OCI-M2 (cell line): ENCODE measurements around the gene PDE10A.
"Not testable (repeated sequence)": the region's sequence is repeated elsewhere in the genome, so short reads cannot be mapped to it uniquely, and the experiment has no call there.

Experiments
- DNase-seq: peaks from one replicate; lab custom pipeline; 2025; ENCODE audit not compliant: unreplicated experiment; lab: John Stamatoyannopoulos, UW

The PDE10A gene

GRCh38 chr6:165628955-165629354 is 34.1 kb downstream of the PDE10A start:
- DNase-seq, result no peak

- no peak for DNase-seq
Measured at GRCh38 chr6:165627366-165627765, 35.7 kb downstream of the PDE10A start.

DNA sequence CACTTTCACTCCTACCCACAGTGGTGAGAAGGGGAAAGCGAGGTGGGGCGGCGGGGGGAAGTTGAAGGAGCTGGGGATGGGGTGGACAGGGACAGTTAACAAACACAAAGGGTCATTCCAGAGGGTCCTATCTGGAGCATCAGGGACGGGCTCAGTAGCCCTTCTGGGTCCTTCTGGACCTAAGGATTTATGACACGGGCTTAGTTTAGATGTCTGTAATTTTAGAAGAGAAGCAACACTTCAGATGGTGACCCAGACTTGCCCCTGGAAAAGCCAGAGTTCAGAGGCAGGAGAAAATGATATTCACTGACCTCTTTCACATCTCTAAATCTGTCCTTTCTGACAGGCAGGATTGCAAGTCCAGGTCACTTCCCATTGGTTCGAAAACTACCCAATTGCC is 36.3 kb downstream of the PDE10A start:
- DNase-seq, result no peak

DNA sequence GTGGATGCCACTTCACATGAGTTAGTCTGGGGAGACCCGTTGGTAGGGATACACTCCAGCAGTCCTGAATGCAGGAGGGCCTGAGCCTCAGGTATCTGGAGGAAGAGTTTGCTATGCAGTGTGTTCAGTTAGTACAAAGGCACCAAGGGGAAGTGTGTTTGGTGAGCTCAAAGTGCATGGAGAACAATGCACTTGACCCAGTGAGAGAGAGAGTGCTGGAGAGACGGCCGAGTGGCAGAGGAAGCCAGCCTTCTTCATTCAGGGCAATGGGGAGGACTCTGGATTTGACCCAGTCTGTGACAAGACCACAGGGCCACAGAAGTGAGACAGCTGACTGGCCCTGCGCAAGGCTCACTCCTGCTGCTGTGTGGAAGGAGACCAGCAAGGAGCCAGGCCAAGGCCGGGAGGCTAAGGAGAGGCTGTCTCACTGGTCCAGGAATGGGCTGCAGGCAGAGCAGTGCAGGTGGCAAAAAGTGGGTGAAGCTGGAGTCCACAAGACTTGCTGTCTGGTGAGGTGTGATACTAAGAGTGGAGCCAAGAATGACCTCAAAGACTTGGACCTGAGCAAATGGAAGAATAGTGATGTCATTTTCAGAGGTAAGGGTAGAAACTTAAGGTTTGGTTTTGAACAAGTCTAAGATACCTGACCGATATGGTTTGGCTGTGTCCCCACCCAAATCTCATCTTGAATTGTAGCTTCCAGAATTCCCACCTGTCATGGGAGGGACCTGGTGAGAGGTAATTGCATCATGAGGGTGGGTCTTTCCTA is 38.0 kb downstream of the PDE10A start:
- DNase-seq, result no peak

- no peak for DNase-seq
Measured at GRCh38 chr6:165621940-165622339, 41.1 kb downstream of the PDE10A start.

DNA sequence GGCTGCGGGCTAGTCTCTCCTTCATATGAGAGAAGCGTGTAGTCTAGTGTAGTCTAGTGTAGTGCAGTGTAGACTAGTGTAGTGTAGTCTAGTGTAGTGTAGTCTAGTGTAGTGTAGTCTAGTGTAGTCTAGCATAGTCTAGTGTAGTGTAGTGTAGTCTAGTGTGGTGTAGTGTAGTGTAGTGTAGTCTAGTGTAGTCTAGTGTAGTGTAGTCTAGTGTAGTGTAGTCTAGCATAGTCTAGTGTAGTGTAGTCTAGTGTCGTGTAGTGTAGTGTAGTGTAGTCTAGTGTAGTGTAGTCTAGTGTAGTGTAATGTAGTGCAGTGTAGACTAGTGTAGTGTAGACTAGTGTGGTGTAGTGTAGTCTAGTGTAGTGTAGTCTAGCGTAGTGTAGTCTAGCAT is 44.1 kb downstream of the PDE10A start:
- DNase-seq, result not testable (repeated sequence)

GRCh38 chr6:165618241-165618640 is 44.8 kb downstream of the PDE10A start:
- no peak for DNase-seq

- DNase-seq, result no peak
Measured at GRCh38 chr6:165617528-165617927, 45.5 kb downstream of the PDE10A start.

DNA sequence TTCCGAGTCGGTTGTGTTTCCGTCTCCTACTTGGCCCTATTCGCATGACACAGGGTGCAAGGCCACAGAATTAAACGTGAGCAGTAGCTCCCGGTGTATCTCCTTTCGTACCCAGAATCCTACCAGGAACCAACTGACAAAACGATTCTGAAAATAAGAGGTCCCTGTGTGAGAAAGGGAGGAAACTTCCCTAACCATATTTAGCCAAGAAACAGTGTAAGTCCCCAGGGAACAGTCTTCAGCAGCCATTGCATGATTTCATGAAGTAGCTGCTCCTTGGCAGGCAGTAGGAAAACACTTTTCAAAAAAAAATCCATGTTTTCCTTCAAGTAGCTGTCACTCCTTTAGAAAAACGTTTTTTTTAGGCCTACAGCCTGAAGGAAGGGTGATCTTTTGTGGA is 46.9 kb downstream of the PDE10A start:
- DNase-seq, result no peak

DNA sequence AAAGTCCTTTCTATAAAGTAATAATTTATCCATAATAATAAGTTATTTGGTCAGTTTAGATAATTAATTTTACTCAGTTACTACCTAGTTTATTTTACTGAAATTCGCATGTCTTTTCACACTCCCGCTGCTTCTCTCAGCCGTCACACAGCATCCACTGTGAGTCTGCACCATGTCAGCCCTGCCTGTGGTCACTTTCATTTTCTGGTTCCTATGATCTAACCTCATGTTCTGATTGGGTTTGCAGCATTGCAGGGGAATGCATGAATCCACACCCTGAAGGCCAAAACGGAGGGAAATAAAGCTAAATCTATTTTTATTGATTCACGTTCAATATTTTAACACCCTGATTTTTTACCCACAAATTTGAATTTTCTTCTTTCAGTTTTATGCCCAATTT is 47.4 kb downstream of the PDE10A start:
- no peak for DNase-seq

GRCh38 chr6:165611294-165611693 is 51.7 kb downstream of the PDE10A start:
- DNase-seq, result no peak

DNA sequence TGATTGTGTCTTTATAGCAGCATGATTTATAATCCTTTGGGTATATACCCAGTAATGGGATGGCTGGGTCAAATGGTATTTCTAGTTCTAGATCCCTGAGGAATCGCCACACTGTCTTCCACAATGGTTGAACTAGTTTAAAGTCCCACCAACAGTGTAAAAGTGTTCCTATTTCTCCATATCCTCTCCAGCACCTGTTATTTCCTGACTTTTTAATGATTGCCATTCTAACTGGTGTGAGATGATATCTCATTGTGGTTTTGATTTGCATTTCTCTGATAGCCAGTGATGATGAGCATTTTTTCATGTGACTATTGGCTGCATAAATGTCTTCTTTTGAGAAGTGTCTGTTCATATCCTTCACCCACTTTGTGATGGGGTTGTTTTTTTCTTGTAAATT is 54.5 kb downstream of the PDE10A start:
- not testable (repeated sequence) for DNase-seq

GRCh38 chr6:165606740-165607008 is 56.4 kb downstream of the PDE10A start:
- no peak for DNase-seq

DNA sequence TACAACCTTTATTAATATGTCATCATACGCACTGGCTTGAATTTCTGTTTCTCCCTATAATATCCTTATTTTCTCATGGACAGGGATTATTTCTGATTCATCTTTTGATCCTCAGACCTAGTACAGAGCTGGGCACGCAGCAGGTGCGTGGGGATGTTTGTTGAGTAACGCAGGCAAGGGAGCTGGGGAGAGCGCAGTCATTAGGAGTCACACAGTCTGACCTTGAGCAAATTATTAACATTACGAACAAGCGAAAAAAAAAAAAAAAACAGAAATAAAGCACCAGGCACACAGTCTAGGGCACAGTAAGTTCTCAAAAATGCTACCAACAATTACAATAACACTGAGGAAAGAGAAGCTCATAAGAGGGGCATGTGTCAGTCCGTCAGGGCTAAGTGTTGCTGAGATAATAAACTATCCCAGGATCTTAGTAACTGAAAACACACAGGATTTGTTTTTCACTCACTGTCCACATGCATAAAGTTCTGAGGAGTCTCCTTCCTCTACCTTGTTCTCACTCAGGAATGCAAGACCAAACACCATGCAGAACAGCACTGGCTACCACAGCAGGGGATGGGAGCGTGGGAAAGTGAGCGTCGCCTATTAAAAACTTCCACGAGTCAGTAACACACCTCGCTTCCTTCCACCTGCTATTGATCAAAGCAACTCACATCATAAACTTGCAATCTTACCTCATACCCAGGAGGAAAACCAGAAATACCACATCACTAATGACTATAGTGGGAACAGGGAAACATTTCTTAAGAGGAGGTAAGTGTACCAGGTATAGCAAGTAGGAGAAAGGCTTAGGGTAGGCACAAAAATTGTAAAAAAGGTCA is 56.9 kb downstream of the PDE10A start:
- no peak for DNase-seq

DNA sequence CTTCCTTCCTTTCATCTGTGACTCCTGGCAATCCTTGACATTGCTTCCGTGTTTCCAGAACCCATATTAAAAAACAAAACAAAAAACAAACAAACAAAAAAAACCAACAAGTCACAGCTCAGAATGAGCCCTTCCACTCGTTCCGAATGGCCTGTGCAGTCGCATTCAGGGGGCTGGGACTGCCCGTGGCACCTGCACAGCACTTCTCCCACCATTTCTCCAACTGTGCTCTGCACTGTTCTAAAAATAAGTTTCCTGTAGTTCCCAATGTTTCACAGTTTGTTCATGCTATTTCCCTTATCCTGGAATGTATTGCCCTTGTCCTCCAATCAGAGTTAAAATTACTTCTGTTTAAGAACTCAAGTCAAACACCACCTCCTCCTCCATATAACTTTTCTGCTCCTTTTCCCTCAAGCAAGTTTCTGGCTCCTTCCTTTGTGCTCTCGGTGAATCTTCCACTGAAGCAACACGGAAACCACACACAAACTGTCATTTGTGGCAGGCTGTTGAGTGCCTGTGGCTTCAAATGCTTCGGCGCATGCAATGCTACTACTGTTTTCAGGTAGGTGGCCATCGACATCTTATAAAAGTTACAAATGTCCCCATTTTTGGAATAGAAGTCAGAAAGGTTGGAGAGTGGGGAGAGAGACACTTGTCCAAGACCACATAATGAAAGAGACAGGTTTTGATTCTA is 57.7 kb downstream of the PDE10A start:
- no peak for DNase-seq

- no peak for DNase-seq
Measured at GRCh38 chr6:165602291-165602690, 60.8 kb downstream of the PDE10A start.

DNA sequence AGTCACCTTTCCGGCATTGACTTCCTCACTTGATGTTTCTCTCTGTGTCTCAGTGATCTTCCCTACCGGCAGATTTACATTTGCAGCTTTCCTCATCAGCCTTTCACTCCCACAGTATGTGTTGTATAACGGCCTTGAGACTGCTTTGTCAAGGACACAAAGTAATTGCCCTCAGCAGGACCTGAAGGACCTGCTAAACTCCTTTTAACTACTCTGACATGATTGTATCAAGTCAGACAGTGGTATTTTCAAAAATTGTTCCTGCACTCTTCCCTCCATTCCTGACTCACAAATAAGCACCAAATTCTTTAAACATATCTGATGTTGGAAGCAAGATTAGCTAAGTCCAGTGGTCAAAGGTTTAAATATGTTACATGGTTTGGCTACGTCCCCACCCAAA is 62.4 kb downstream of the PDE10A start:
- no peak for DNase-seq

GRCh38 chr6:165599596-165600487 is 63.2 kb downstream of the PDE10A start:
- DNase-seq, result no peak

- DNase-seq, result no peak
Measured at GRCh38 chr6:165599121-165599520, 63.9 kb downstream of the PDE10A start.

DNA sequence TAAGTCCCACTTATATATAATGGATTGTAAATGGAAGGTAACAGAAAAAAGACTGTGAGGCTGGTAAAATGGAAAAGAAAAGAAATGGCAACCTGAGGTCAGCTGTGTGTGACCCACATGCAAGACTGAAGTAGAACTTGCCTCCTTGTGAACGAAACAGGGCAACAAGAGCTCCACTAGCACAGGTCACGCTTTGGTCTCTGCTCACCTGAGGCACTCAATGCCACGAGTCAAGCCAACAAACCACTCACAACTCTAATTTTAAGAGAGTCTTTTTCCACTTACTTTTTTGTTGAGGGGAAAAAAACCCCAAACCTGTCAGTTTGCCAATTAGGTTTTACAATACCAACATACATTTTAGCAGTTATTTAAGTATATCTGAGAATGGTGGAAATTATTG is 65.2 kb downstream of the PDE10A start:
- no peak for DNase-seq
